M059J (cell line): ENCODE data around the gene CLCN2. TPM values are rescaled to one million over a fixed set of nuclear protein-coding genes. Genes with fewer than 3 reads are reported as not detected.
"Not testable (repeated sequence)": the region's sequence is repeated elsewhere in the genome, so short reads cannot be mapped to it uniquely, and the experiment has no call there.

ENCODE experiments used
- DNase-seq: peaks from one replicate; pipeline ENCODE4 v3.0.0-alpha.2; 2012; ENCODE audit warnings: low read depth
- total RNA-seq: library from RNA; depleted of rRNA; stranded (reverse); fragments of >200 nt; shearing (Covaris generic); gene quantifications from 2 replicates; pipeline ENCODE4 v1.2.3, GENCODE V29; 2014

The CLCN2 gene
- total RNA-seq, 1 experiment from 2014 or later, result 4.9 TPM

DNA sequence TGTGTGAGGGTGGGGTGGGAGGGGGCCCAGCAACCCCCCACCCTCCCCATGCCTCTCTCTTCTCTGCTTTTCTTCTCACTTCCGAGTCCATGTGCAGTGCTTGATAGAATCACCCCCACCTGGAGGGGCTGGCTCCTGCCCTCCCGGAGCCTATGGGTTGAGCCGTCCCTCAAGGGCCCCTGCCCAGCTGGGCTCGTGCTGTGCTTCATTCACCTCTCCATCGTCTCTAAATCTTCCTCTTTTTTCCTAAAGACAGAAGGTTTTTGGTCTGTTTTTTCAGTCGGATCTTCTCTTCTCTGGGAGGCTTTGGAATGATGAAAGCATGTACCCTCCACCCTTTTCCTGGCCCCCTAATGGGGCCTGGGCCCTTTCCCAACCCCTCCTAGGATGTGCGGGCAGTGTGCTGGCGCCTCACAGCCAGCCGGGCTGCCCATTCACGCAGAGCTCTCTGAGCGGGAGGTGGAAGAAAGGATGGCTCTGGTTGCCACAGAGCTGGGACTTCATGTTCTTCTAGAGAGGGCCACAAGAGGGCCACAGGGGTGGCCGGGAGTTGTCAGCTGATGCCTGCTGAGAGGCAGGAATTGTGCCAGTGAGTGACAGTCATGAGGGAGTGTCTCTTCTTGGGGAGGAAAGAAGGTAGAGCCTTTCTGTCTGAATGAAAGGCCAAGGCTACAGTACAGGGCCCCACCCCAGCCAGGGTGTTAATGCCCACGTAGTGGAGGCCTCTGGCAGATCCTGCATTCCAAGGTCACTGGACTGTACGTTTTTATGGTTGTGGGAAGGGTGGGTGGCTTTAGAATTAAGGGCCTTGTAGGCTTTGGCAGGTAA lies 15.9 kb downstream of the CLCN2 start:
- peak; percentile 78 for DNase-seq

DNA sequence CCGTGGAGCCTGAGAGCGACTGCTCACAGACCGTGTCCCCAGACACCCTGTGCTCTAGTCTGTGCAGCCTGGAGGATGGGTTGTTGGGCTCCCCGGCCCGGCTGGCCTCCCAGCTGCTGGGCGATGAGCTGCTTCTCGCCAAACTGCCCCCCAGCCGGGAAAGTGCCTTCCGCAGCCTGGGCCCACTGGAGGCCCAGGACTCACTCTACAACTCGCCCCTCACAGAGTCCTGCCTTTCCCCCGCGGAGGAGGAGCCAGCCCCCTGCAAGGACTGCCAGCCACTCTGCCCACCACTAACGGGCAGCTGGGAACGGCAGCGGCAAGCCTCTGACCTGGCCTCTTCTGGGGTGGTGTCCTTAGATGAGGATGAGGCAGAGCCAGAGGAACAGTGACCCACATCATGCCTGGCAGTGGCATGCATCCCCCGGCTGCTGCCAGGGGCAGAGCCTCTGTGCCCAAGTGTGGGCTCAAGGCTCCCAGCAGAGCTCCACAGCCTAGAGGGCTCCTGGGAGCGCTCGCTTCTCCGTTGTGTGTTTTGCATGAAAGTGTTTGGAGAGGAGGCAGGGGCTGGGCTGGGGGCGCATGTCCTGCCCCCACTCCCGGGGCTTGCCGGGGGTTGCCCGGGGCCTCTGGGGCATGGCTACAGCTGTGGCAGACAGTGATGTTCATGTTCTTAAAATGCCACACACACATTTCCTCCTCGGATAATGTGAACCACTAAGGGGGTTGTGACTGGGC lies 16.7 kb downstream of the CLCN2 start:
- DNase-seq, result no peak

DNA sequence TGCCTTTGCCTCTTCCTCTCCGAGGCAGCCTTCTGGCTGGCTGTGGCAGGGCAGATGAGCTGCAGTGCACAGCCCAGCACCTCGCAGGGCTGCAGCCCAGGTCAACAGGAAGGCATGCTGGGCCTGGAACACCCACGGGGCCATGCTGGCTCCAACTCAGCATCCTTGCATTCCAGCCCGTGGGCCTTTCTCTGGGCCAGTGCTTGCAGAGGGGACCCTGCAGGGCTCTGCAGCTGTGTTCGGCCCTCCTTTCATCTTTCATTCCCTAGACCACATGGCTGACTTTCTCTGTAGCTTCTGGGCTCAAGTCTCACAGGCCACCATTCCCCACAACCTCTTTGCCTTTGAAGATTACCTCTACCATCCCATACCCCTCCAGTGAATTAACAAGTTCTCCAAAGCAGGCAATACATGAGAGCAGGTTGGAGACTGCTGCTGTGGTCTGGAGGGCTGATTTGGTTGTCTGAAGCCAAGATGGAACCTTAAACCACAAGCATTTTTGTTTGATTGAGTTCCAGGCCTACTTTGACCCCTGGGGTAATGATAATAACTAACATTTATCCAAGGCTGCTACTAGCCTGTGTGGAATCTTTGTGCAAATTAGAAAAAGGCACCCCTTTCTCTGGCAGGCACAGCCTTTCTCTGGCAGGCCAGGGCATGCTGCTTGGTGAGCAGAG lies 18.1 kb downstream of the CLCN2 start:
- peak; percentile 41 for DNase-seq

DNA sequence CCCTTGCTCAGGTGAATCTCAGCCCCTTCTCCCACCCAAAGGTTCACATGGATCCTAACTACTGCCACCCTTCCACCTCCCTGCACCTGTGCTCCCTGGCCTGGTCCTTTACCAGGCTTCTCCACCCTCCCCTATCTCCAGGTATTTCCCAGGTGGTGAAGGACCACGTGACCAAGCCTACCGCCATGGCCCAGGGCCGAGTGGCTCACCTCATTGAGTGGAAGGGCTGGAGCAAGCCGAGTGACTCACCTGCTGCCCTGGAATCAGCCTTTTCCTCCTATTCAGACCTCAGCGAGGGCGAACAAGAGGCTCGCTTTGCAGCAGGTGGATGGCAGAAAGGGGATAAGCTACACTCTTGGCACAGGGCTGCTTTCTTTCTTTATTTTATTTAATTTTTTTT lies 19.5 kb downstream of the CLCN2 start:
- DNase-seq, result no peak

DNA sequence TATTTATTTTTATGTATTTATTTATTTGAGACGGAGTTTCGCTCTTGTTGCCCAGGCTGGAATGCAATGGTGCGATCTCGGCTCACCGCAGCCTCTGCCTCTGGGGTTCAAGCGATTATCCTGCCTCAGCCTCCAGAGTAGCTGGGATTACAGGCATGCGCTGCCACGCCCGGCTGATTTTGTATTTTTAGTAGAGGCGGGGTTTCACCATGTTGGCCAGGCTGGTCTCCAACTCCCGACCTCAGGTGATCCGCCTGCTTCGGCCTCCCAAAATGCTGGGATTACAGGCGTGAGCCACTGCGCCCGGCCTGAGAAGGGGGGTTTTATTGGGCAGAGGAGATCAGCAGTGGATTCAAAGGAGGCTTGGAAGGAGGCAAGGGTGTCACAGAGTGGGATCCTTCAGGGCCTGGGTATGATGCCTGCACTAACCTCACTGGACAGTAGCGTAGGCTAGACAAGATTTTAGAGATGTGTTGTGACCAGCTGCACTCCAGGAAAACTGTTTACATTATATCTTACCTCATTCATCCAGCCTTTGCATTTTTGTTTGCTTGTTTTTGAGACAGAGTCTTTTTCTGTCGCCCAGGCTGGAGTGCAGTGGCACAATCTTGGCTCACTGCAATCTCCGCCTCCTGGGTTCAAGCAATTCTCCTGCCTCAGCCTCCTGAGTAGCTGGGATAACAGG lies 21.8 kb downstream of the CLCN2 start:
- DNase-seq, result not testable (repeated sequence)

DNA sequence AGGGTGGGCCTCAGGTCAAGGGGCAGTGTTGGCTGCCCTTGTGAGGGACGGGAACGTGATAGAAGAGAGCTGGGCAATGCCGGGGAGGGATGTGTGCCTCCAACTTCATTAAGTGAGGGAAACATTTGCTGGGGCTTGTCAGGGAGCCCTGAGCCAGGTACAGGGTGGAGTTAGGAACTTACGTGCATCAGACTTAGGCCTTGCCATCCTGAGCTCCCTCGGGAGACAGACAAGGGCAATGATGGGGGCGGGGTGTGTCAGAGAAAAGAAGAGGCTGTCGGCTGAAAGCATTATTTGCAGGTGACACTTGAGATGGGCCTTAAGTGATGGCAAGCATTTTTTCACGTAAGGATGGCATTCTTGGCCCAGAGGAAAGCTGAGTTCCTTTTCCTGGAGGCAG lies 22.4 kb downstream of the CLCN2 start:
- no peak for DNase-seq

DNA sequence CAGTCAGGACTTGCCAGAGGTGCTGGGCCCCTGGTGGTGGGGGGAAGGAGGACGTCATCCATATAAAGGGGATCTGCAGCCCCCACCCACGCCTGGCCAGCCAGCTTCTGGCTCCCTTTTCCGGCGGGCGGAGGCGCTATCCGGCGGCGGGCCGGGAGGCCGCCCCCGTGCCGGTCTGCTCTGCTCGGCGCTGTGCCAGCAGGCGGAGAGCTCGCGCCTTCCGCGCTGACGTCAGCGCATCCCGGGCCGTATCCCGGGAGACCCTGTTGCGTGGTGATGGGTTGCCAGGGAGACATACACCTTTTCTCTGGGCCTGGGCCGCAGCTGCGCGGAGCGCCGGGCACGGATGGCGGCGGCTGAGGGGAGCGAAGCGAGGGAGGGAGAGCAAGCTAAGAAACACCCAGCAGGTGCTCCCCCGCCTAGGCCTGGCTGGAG lies 22.9 kb downstream of the CLCN2 start:
- no peak for DNase-seq

DNA sequence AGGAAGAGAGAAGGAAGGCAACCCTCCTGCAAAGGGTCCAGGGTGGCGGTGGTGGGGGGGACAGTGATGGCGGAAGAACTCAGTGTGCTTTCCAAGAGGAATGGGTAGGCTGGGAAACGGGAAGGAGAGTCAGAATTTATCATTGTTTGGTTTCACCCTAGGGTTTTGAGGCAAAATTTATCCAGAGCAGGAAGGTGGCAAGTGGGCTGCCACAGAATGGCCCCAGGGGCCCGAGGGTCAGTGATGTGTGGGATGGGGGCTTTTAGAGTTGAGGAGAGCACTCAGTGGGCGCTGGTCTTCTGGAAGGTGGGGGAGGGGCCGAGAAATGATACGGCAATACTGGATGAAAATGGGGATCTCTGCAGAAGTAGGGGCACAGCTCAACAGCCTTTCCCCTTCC lies 23.4 kb downstream of the CLCN2 start:
- no peak for DNase-seq

DNA sequence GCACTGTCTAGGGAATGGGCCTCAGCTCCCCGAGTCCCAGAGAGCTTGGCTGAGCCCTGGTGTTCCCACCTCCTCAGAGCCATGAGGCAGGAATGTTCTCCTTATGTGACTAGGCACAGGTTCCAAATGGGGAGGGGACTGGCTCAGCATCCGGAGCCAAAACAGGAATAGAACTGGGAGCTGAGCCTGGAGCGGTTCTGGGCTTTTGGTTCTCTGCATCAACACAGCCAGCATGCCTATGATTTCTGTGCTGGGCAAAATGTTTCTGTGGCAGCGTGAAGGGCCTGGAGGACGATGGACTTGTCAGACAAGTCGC lies 24.0 kb downstream of the CLCN2 start, which contains the start of gene FAM131A:
FAM131A (plus strand) TSS at position 202 of the 316 bp plus-strand sequence; CDS start at position 233, 31 bp downstream.
- no peak for DNase-seq

DNA sequence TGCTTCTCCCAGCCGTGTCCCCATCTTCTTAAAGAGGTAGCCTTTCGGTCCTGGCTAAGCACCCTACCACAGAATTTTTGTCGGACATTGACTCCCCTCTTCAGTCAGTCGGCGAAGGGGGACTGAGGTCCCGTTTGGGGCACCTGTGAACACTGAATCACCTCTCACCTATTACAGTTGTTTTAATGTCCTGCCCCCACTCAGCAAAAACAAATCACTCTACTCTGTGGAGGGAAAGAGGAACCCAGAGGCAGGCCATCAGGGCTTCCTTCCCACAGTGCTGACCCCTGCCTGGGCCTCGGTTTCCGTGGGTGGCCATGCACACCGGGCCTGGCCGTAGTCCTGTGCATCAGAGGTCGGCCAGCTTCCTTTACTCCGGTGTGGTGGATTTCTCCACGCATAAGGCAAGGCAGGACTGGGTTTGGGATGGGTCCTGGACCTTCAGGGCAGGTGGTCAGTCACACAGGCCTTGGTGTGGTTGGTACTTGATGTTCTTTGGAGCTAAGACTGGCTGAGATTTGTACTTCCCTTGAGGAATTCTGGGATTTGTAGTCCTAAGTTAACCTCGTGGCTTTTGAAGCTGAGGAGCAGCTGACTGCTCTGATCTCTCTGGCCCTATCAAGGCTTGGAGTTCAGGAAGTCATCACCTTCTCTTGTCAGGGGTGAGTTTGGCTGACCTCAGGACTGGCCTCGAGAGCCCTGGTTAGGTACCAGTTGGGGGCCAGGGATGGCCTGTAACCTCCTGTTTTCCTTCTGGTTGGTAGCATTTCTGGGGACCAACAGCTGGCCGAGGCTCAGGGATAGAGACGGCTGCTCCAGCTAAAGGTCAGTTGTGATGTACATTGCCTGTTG lies 24.6 kb downstream of the CLCN2 start:
- peak; percentile 55 for DNase-seq

DNA sequence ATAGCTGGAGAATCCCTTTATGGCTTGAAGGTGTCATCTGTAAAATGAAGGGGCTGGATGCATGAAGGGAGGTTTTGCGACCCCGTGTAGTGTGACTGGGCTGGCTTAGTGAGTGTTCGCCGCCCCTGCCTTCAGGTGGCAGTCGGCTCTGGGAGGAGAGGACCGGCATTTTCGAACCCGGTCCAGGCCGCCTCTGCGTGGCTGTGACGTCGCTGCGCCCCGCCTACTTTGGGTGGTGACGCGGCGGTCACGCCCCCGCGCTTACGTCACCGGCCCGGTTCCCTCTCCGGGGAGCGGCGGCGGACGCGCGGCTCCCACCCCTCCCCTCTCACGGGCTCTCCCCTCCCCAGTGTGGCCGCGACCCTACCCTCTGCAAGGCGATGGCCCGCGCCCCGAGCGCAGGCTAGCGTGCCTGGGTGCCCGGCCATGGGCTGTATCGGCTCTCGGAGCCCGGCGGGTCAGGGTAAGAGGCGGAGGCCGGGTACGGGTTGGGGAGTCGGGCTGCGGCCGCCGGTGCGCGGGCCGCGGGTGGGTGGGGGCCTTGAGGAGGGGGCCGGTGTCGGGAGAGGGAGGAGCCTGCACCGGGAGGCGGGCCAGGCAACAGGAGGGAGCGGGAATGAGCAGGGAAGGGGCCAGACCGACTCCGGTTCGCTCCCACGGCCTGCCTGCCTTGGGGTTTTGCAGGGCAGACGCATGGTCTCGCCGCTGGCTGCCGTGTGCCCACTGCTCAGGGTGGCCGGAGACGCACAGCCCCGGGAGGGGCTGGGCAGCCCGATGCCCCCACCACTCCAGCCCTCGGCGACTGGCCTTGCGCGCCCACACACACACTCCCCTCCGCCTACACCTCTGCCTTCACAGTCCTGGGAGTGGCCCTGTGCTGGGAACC lies 25.5 kb downstream of the CLCN2 start:
- DNase-seq, result peak; percentile 73

DNA sequence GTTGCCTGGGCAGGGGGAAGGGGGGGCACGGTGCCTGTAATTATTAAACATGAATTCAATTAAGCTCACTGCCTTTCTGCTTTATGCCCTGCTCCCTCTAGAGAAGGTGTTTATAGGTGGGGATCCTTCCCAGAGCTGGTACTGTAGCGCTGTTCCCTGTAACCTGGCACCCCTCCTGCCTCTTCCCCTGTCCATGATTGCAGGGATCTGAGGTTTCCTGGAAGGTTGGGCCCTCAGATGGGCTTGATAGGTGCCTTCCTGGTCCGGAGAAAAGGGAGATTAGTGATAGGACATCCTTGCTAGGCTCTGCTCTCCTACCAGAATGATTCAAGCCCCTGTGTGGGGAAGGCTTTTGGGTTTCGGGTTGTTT lies 26.1 kb downstream of the CLCN2 start:
- DNase-seq, result peak; percentile 56

DNA sequence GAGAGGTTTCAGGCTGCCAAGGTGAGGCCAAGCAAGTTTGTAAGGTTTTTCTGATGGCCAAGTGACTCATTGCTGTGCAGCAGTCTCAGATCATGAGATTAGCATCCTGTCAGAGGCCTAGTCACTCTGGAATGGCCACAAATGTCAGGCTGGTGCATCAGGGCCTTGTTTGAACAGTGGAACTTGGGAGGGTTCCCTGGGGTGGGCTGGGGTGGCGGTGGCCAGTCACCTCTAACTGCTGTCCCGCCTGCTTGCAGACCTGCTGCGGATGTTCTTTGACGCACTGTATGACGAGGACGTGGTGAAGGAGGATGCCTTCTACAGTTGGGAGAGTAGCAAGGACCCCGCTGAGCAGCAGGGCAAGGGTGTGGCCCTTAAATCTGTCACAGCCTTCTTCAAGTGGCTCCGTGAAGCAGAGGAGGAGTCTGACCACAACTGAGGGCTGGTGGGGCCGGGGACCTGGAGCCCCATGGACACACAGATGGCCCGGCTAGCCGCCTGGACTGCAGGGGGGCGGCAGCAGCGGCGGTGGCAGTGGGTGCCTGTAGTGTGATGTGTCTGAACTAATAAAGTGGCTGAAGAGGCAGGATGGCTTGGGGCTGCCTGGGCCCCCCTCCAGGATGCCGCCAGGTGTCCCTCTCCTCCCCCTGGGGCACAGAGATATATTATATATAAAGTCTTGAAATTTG lies 26.8 kb downstream of the CLCN2 start:
- DNase-seq, result peak; percentile 95

DNA sequence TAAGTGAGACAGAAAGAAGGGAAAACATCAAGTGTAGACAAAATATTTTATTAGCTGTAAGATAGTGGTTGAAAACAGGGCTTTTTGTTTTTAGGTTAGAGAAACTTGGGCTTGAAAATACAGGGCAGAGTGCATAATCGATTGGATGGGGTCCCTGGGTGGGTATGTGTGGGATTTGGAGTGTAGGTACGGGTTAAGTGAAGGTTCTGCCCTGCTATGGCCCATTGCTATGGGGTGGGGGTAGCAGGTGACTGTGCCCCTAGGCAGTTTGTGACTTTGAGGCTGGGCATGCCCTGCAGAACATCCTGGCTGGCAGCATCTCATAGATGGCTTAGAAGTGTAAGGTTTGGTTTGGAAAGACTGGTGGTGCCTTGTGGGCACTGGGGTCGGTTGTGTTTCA lies 27.7 kb downstream of the CLCN2 start:
- DNase-seq, result no peak

DNA sequence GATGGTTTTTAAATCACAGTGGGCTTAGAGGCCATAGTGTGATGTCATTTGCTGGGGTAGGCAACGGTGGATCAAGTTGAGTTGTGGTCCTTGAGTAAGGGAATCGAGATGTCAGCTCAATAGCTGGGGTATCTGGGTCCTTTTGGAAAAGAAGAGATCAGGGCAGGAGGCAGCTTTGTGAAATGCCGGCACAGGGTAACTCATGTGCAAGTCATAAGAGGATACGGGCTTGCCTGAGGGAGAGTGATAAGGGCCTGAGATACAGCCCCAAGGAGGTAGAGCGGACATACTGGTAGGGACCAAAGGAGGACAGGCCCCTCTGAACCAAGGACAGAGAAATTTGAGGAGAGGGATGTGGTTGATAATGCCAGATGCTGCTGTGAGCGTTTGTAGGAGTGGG lies 28.2 kb downstream of the CLCN2 start:
- DNase-seq, result no peak

DNA sequence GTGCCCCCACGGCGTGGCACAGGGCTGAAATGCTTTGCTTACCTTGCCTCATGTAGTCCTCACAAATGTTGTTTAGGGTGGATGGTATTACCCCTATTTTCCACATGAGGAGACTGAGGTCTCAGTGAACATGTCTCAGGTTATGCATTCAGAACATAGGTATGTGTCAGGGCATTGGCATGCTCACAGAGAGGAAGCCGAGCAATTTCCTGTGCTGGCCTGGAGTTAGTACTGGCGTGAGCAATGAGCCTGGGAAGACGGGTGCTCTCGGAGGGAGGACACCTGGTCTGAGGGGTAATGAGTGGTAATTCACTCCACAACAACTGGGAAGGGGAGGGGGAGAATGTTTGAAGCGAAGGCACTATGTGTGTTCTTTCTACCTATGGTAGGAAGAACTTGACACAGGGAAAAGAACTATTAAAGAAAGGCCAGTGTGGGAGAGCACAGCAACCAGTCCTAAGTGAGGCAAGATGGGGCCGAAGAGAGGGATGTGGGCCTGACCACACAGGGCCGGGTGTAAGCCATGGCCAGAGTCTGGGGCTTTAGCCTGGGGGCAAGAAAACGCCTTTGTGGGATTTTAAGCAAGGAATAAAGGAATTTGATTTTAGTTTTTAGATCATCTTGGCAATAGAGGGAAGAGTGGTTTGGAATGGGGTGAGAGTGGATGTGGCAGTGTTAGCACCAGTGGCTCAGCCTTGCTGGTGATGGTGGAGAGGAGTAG lies 28.9 kb downstream of the CLCN2 start:
- peak; percentile 97 for DNase-seq

DNA sequence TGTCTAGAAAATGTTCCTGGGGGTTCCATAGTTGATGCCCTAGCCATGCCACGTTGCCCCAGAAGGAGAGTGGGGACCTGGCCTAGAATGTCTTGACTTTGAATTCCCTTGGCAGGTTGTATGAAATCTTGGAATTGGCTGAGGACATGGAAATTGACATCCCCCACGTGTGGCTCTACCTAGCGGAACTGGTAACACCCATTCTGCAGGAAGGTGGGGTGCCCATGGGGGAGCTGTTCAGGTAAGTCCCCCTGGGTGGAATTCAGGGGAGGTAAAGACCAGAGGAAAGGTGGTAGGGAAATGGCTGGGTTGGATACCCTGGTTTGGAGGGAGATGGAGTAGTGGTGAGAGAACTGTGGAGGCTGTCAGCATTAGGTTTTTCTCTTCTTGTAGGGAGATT lies 32.9 kb downstream of the CLCN2 start:
- no peak for DNase-seq

DNA sequence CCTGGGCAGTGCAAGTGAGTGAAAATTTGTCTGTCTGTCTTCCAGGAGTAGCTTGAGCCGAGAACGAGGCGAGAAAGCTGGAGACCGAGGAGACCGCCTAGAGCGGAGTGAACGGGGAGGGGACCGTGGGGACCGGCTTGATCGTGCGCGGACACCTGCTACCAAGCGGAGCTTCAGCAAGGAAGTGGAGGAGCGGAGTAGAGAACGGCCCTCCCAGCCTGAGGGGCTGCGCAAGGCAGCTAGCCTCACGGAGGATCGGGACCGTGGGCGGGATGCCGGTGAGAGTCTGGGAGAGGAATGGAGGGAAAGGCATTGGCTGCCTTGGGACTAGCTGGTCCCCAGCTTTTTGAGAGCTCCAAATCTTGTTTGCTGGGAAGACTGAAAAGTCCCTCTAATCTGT lies 34.2 kb downstream of the CLCN2 start:
- no peak for DNase-seq
